Peyer's patch (tissue), 4 donors: Measurements from ENCODE around the gene MAGEC1. TPM values are rescaled to one million over a fixed set of nuclear protein-coding genes. Genes with fewer than 3 reads are reported as not detected.
"Not testable (repeated sequence)": the region's sequence is repeated elsewhere in the genome, so short reads cannot be mapped to it uniquely, and the experiment has no call there.

Experiments
- DNase-seq, 3 donors: peaks; one replicate each; pipeline ENCODE4 v3.0.0-alpha.2; 2017 to 2019
- H3K27ac ChIP-seq, 4 donors: fragments of 200-600 bp; sonication (generic); one replicate each; pipeline ENCODE4 v1.5.1; 2016 to 2019
- H3K27me3 ChIP-seq, 2 donors: fragments of 200-600 bp; sonication (generic); one replicate each; pipeline ENCODE4 v1.5.1; 2019
- H3K36me3 ChIP-seq, 3 donors: fragments of 200-600 bp; sonication (generic); one replicate each; pipeline ENCODE4 v1.5.1; 2016 to 2019
- H3K4me1 ChIP-seq, 4 donors: fragments of 200-600 bp; sonication (generic); one replicate each; pipeline ENCODE4 v1.5.1; 2016 to 2019
- H3K4me3 ChIP-seq, 4 donors: fragments of 200-600 bp; sonication (generic); 1 replicate in 3 of 4; 2 replicates in 1 of 4; pipeline ENCODE4 v1.5.1; 2016 to 2019; ENCODE audit warnings: mild to moderate bottlenecking in 1 of 4
- H3K9me3 ChIP-seq, 4 donors: fragments of 200-600 bp; sonication (generic); one replicate each; pipeline ENCODE4 v1.5.1; 2016 to 2019; ENCODE audit warnings: mild to moderate bottlenecking in 1 of 4
- POLR2A ChIP-seq, 2 donors: fragments of 450-650 bp; IDR thresholded peaks; one replicate each; pipeline ENCODE4 v1.5.1; 2017; ENCODE audit warnings: antibody characterized with exemption in 2 of 2, mild to moderate bottlenecking in 2 of 2, moderate library complexity in 2 of 2
- total RNA-seq, 4 donors: library from RNA; depleted of rRNA; stranded (reverse); fragments of >200 nt; gene quantifications; one replicate each; pipeline ENCODE4 v1.1.0, GENCODE V29; 2016
- TF ChIP-seq, protein P1 (sequence below), 6 experiments: fragments of 450-650 bp in 4 of 6; fragments of 200-600 bp in 2 of 6; sonication (generic) in 1 of 6; IDR thresholded peaks; one replicate each; pipeline ENCODE4 v1.5.1; 2017 to 2019; ENCODE audit warnings: antibody characterized with exemption in 6 of 6, mild to moderate bottlenecking in 3 of 6, moderate library complexity in 1 of 6

Gene MAGEC1, protein sequence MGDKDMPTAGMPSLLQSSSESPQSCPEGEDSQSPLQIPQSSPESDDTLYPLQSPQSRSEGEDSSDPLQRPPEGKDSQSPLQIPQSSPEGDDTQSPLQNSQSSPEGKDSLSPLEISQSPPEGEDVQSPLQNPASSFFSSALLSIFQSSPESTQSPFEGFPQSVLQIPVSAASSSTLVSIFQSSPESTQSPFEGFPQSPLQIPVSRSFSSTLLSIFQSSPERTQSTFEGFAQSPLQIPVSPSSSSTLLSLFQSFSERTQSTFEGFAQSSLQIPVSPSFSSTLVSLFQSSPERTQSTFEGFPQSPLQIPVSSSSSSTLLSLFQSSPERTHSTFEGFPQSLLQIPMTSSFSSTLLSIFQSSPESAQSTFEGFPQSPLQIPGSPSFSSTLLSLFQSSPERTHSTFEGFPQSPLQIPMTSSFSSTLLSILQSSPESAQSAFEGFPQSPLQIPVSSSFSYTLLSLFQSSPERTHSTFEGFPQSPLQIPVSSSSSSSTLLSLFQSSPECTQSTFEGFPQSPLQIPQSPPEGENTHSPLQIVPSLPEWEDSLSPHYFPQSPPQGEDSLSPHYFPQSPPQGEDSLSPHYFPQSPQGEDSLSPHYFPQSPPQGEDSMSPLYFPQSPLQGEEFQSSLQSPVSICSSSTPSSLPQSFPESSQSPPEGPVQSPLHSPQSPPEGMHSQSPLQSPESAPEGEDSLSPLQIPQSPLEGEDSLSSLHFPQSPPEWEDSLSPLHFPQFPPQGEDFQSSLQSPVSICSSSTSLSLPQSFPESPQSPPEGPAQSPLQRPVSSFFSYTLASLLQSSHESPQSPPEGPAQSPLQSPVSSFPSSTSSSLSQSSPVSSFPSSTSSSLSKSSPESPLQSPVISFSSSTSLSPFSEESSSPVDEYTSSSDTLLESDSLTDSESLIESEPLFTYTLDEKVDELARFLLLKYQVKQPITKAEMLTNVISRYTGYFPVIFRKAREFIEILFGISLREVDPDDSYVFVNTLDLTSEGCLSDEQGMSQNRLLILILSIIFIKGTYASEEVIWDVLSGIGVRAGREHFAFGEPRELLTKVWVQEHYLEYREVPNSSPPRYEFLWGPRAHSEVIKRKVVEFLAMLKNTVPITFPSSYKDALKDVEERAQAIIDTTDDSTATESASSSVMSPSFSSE
- total RNA-seq, result not detected

DNA sequence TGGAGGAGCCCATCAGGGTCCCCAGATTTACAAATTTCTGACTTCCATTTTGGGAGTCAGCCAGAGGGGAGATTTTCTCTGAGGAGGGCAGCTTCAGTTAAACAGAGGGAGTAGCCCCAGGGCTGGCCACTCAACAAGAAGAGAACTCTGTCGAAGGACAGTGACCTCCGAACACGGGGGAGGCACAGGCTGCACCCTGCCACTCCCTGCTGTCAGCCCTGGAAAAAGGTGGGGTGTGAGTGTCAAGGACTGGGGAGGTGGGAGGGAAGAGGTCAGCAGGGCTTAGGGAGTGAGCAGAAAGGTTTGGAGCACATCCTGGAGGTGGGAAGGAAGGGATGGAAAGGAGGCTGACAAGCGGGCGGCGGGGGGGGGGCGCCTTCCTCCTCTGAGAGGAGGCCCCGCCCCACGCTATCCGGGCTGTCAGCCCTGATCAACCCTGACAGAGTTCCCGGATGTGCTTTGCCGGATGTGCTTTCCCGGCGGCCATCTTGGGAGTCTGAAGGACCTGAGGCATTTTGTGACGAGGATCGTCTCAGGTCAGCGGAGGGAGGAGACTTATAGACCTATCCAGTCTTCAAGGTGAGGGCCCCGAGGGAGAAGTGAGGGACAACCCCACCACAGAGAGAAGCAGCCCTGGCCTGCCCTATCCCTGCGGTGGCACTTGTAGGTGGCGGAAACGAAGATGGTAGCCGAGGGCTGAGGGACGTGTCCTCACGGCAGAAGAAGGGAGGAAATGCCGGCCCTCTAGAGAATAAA lies at the start of gene MAGEC1:
MAGEC1 (plus strand) TSS at position 495 of the 756 bp plus-strand sequence. CDS start 1,179 bp downstream, outside the sequence.
- no peaks in the 10 kb centered on the region for H3K9me3 ChIP-seq
- H3K27me3 ChIP-seq, result no peaks in the 10 kb centered on the region
- no peak for DNase-seq
- no peak within 1 kb of the TSS for H3K4me3 ChIP-seq
- no peaks in the 10 kb centered on the region for H3K36me3 ChIP-seq
- no peak within 1 kb of the TSS for H3K27ac ChIP-seq
- H3K4me1 ChIP-seq, result no peaks in the 10 kb centered on the region
- TF ChIP-seq POLR2A (IDR thresholded peaks at IDR 0.05), result no peak
- TF ChIP-seq, protein P1, sequence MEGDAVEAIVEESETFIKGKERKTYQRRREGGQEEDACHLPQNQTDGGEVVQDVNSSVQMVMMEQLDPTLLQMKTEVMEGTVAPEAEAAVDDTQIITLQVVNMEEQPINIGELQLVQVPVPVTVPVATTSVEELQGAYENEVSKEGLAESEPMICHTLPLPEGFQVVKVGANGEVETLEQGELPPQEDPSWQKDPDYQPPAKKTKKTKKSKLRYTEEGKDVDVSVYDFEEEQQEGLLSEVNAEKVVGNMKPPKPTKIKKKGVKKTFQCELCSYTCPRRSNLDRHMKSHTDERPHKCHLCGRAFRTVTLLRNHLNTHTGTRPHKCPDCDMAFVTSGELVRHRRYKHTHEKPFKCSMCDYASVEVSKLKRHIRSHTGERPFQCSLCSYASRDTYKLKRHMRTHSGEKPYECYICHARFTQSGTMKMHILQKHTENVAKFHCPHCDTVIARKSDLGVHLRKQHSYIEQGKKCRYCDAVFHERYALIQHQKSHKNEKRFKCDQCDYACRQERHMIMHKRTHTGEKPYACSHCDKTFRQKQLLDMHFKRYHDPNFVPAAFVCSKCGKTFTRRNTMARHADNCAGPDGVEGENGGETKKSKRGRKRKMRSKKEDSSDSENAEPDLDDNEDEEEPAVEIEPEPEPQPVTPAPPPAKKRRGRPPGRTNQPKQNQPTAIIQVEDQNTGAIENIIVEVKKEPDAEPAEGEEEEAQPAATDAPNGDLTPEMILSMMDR (IDR thresholded peaks at IDR 0.05), result no peak

DNA sequence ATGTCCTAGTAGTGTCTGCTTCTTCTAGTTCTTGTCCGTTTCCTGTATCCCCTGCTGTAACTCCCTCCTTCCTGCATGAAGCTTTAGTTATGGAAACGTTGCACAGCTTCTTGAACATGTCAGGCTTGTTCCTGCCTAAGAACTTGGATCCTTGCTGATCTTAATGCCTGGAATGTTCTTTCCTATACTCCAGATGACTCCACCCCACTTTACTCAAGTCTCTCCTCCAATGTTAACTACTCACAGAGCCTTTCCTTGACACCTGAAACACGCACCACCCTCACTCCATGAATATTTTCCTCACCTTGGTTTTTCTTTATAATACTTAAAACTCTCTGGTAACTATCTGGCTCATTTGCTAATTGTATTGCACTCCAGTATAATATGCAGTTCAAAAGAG lies 46.2 kb upstream of the MAGEC1 start:
- no peak for DNase-seq

DNA sequence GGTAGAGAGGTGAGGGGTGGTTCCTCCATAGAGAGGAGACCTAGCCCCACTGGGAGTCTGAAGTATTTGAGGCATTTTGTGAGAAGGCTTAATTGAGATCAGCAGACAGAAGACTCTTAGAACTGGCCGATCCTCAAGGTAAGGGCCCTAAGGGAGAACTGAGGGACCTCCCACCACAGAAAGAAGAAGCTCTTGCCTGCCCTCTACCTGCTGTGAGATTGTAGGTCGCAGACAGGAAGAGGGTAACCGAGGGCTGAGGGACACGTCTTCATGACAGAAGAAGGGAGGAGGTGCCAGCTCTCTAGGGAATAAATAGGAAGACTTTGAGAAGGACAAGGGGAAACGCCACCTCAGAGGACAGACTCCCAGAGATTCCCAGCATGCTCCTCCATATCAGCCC lies 24.1 kb upstream of the MAGEC1 start:
- Histone ChIP-seq H3K36me3 (no peaks in the 10 kb centered on the region), H3K27me3 (no peaks in the 10 kb centered on the region), H3K27ac (no peak overlapping the region), H3K4me1 (no peaks in the 10 kb centered on the region), H3K4me3 (no peak overlapping the region), H3K9me3 (no peaks in the 10 kb centered on the region)
- TF ChIP-seq POLR2A (IDR thresholded peaks at IDR 0.05), result no peak
- TF ChIP-seq, protein P1 (IDR thresholded peaks at IDR 0.05), result no peak
- no peak for DNase-seq

More for the DNA sequence above, 46.2 kb upstream of the MAGEC1 start:
- no peaks in the 10 kb centered on the region for H3K36me3 ChIP-seq
- H3K27ac ChIP-seq, result no peak overlapping the region
- no peaks in the 10 kb centered on the region for H3K9me3 ChIP-seq
- TF ChIP-seq, protein P1 (IDR thresholded peaks at IDR 0.05), result no peak
- no peak for TF ChIP-seq POLR2A (IDR thresholded peaks at IDR 0.05)
- H3K4me1 ChIP-seq, result no peaks in the 10 kb centered on the region
- H3K27me3 ChIP-seq, result no peaks in the 10 kb centered on the region
- H3K4me3 ChIP-seq, result no peak overlapping the region

DNA sequence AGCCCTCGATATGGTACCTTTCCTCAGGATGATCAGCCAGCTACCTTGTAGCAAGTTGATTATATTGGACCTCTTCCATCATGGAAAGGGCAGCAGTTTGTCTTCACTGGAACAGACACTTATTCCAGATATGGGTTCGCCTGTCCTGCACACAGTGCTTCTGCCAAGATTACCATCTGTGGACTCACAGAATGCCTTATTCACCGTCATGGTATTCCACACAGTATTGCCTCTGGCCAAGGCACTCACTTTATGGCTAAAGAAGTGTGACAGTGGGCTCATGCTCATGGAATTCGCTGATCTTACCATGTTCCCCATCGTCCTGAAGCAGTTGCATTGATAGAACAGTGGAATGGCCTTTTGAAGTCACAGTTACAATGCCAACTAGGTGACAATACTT lies 14.9 kb upstream of the MAGEC1 start:
- H3K27ac ChIP-seq, H3K36me3 ChIP-seq, H3K9me3 ChIP-seq, H3K4me1 ChIP-seq, H3K27me3 ChIP-seq, DNase-seq, H3K4me3 ChIP-seq: not testable (repeated sequence)

DNA sequence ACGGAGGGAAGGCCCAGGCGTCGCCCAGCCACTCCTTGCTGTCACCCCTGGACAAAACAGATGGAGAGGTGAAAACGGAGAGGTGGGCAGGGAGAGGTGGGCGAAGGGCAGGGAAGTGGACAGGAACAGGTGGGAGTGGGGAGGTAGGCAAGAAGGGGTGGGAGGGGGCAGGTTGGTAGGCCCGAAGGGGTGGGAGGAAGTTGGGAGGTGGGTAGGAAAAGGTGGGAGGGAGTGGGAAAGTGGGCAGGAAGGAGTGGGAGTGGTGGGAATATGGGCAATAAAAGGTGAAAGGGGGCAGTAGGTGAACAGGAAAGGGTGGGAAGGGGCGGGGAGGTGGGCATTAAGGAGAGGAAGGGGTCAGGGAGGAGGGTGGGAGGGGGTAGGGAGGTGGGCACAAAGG lies 9.0 kb upstream of the MAGEC1 start:
- H3K9me3 ChIP-seq, result no peaks in the 10 kb centered on the region
- DNase-seq, result no peak
- H3K36me3 ChIP-seq, result no peaks in the 10 kb centered on the region
- H3K27me3 ChIP-seq, result no peaks in the 10 kb centered on the region
- no peak for TF ChIP-seq POLR2A (IDR thresholded peaks at IDR 0.05)
- TF ChIP-seq, protein P1 (IDR thresholded peaks at IDR 0.05), result no peak
- H3K4me3 ChIP-seq, result no peak overlapping the region
- no peak overlapping the region for H3K27ac ChIP-seq
- H3K4me1 ChIP-seq, result no peaks in the 10 kb centered on the region
